Peyer's patch (tissue), 4 donors: ENCODE data around the gene AP1B1.

Experiments used
- POLR2A ChIP-seq, 2 donors: fragments of 450-650 bp; IDR thresholded peaks; one replicate each; pipeline ENCODE4 v1.5.1; 2017; ENCODE audit warnings: antibody characterized with exemption in 2 of 2, mild to moderate bottlenecking in 2 of 2, moderate library complexity in 2 of 2
- TF ChIP-seq, protein P1 (sequence below), 6 experiments: fragments of 450-650 bp in 4 of 6; fragments of 200-600 bp in 2 of 6; sonication (generic) in 1 of 6; IDR thresholded peaks; one replicate each; pipeline ENCODE4 v1.5.1; 2017 to 2019; ENCODE audit warnings: antibody characterized with exemption in 6 of 6, mild to moderate bottlenecking in 3 of 6, moderate library complexity in 1 of 6

DNA sequence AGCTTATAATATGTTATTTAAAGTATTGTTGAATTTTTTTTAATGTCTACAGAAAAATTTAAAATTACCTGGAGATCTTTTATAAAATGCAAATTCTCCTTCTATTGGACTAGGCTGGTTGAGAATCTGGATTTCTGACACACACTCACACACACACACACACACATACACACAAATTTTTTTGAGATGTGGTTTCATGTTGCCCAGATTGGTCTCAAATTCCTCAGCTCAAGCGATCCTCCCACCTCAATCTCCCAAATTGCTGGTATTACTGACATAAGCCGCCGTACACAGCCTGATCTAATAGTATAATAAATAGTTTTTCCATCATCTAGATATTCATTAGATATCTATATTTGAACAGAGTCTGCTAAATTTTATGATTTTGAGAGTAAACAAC is 45.5 kb upstream of the AP1B1 start:
- TF ChIP-seq, protein P1, sequence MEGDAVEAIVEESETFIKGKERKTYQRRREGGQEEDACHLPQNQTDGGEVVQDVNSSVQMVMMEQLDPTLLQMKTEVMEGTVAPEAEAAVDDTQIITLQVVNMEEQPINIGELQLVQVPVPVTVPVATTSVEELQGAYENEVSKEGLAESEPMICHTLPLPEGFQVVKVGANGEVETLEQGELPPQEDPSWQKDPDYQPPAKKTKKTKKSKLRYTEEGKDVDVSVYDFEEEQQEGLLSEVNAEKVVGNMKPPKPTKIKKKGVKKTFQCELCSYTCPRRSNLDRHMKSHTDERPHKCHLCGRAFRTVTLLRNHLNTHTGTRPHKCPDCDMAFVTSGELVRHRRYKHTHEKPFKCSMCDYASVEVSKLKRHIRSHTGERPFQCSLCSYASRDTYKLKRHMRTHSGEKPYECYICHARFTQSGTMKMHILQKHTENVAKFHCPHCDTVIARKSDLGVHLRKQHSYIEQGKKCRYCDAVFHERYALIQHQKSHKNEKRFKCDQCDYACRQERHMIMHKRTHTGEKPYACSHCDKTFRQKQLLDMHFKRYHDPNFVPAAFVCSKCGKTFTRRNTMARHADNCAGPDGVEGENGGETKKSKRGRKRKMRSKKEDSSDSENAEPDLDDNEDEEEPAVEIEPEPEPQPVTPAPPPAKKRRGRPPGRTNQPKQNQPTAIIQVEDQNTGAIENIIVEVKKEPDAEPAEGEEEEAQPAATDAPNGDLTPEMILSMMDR (IDR thresholded peaks at IDR 0.05): no peak
- no peak for TF ChIP-seq POLR2A (IDR thresholded peaks at IDR 0.05)
